ENCODE data around the gene MXRA8.

The MXRA8 gene

GRCh38 chr1:1361982-1362423 is 3.6 kb upstream of the MXRA8 start:
- H3K4me2 ChIP-seq (ENCODE audit: low read depth, low read length, poor library complexity, severe bottlenecking): no peak overlapping the region
- H3K9me3 ChIP-seq (ENCODE audit: insufficient read depth, low read length): peaks cover 12% of the 10 kb centered on the region; the same call in 1 of the 2 replicates
- no peaks in the 10 kb centered on the region for H3K79me2 ChIP-seq (ENCODE audit: insufficient read depth, low read length)
- no peaks in the 10 kb centered on the region for H3F3A ChIP-seq (ENCODE audit: insufficient read depth)
- H3K9ac ChIP-seq (ENCODE audit: low read length): no peak overlapping the region
- no peaks in the 10 kb centered on the region for H3K36me3 ChIP-seq (ENCODE audit: low read length)
- no peak for TF ChIP-seq CTCF (IDR thresholded peaks at IDR 0.05; ENCODE audit: insufficient read depth, low read length, poor library complexity, severe bottlenecking)
- no peak for TF ChIP-seq EZH2phosphoT487 (conservative IDR thresholded peaks at IDR 0.05; ENCODE audit: low read length)
- no peaks in the 10 kb centered on the region for H4K20me1 ChIP-seq (ENCODE audit: low read depth, low read length)
- H3K27me3 ChIP-seq (ENCODE audit: low read length): no peaks in the 10 kb centered on the region
- no peak overlapping the region for H3K27ac ChIP-seq (ENCODE audit: low read depth, low read length)
- H3K4me3 ChIP-seq (ENCODE audit: insufficient read depth, low read length, poor library complexity, severe bottlenecking): no peak overlapping the region
- no peak overlapping the region for H2AFZ ChIP-seq (ENCODE audit: low read depth, low read length, severe bottlenecking)
- no peaks in the 10 kb centered on the region for H3K9me2 ChIP-seq (replicated peaks; ENCODE audit: insufficient read depth, low read length)

GRCh38 chr1:1361233-1361981 is 3.1 kb upstream of the MXRA8 start:
- Histone ChIP-seq H3K4me2 (ENCODE audit: low read depth, low read length, poor library complexity, severe bottlenecking) (no peak overlapping the region), H3K4me3 (ENCODE audit: insufficient read depth, low read length, poor library complexity, severe bottlenecking) (no peak overlapping the region), H3K79me2 (ENCODE audit: insufficient read depth, low read length) (no peaks in the 10 kb centered on the region), H3K27me3 (ENCODE audit: low read length) (no peaks in the 10 kb centered on the region), H3F3A (ENCODE audit: insufficient read depth) (no peaks in the 10 kb centered on the region), H3K27ac (ENCODE audit: low read depth, low read length) (no peak overlapping the region), H3K9me3 (ENCODE audit: insufficient read depth, low read length) (peaks cover 6% of the 10 kb centered on the region; the same call in 1 of the 2 replicates), H3K9ac (ENCODE audit: low read length) (no peak overlapping the region), H4K20me1 (ENCODE audit: low read depth, low read length) (no peaks in the 10 kb centered on the region), H2AFZ (ENCODE audit: low read depth, low read length, severe bottlenecking) (no peak overlapping the region), H3K36me3 (ENCODE audit: low read length) (no peaks in the 10 kb centered on the region), H3K9me2 (replicated peaks; ENCODE audit: insufficient read depth, low read length) (no peaks in the 10 kb centered on the region)
- TF ChIP-seq EZH2phosphoT487 (conservative IDR thresholded peaks at IDR 0.05; ENCODE audit: low read length) (no peak), CTCF (IDR thresholded peaks at IDR 0.05; ENCODE audit: insufficient read depth, low read length, poor library complexity, severe bottlenecking) (no peak)

DNA sequence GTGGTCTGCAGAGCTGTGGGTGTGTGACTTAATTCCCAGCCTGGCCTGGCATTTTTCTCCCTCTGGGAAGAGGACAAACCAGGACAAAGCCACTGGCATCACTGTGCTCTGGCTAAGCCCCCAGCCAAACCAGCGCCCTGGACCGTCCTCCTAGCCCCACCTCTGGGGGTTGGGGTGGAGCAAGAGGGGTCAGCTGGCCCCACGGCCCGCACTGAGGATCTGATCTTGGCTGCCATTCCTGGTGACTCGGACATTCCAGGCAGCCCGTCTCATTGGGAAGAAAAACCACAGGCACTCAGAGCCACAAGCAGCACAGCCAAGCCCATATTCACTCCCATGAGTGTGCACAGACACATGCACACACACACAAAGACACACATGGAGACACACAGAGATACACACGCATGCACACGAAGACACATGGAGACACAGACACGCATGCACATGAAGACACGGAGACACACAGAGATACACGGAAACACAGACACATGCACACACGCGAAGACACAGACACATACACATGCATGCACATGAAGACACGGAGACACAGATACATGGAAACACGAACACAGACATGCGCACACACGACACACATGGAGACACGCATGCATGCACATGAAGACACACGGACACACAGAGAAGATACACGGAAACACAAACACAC is 2.3 kb upstream of the MXRA8 start:
- H3F3A ChIP-seq (ENCODE audit: insufficient read depth): no peaks in the 10 kb centered on the region
- H3K27ac ChIP-seq (ENCODE audit: low read depth, low read length): no peak overlapping the region
- no peak for TF ChIP-seq EZH2phosphoT487 (conservative IDR thresholded peaks at IDR 0.05; ENCODE audit: low read length)
- no peak for TF ChIP-seq CTCF (IDR thresholded peaks at IDR 0.05; ENCODE audit: insufficient read depth, low read length, poor library complexity, severe bottlenecking)
- no peaks in the 10 kb centered on the region for H3K79me2 ChIP-seq (ENCODE audit: insufficient read depth, low read length)
- no peak overlapping the region for H3K9ac ChIP-seq (ENCODE audit: low read length)
- H3K36me3 ChIP-seq (ENCODE audit: low read length): no peaks in the 10 kb centered on the region
- no peak overlapping the region for H3K4me2 ChIP-seq (ENCODE audit: low read depth, low read length, poor library complexity, severe bottlenecking)
- no peaks in the 10 kb centered on the region for H3K27me3 ChIP-seq (ENCODE audit: low read length)
- H3K9me3 ChIP-seq (ENCODE audit: insufficient read depth, low read length): no peaks in the 10 kb centered on the region
- H4K20me1 ChIP-seq (ENCODE audit: low read depth, low read length): no peaks in the 10 kb centered on the region
- H3K9me2 ChIP-seq (replicated peaks; ENCODE audit: insufficient read depth, low read length): no peaks in the 10 kb centered on the region
- H3K4me3 ChIP-seq (ENCODE audit: insufficient read depth, low read length, poor library complexity, severe bottlenecking): no peak overlapping the region
- no peak overlapping the region for H2AFZ ChIP-seq (ENCODE audit: low read depth, low read length, severe bottlenecking)
